ENCODE measurements around the gene ADAP1. TPM values are rescaled to one million over a fixed set of nuclear protein-coding genes. Genes with fewer than 3 reads are reported as not detected.

The ADAP1 gene
- total RNA-seq, 1 experiment from 2014 or later: 34.0 TPM

DNA sequence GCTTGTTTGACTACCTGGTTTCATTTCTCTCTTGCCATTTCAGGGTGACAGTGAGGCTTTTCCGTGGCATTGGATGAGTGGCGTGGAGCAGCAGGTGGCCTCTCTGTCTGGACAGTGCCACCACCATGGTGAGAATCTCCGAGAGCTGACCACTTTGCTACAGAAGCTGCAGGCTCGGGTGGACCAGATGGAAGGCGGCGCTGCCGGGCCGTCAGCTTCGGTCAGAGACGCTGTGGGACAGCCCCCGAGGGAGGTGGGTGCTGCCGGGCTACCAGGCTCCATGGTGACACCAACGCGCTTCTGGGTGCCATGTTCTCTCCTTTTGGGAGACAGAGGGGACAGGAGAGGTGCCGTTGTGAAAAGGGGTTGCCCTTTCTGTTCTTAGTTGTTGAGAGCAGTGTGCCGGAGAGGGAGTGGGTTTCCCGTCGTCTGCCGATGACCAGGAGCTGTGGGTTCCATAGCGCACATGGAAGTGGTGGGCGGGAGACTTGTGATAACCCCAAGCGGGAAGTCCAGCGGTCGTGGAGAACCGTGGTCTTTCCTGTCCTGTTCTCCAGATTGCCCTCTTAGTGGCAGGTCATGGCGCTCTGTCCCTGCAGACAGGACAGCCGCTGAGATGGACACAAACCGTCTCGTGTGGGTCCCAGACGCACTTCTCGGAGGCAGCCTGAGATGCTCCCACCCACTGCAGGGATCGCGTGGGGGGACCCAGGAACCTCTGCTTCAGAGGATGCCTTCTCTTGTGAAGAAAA is 100.9 kb downstream of the ADAP1 start:
- ATAC-seq (no peak), DNase-seq (ENCODE audit: low read depth, low spot score) (no peak)
- H3K36me3 ChIP-seq (ENCODE audit: control insufficient read depth in 1 of 2, insufficient read depth in 2 of 2, low read length in 2 of 2): peaks cover 29 to 57% of the 10 kb centered on the region in 2 experiments
- no peaks in the 10 kb centered on the region for H3K4me1 ChIP-seq (ENCODE audit: control insufficient read depth in 1 of 2, insufficient read depth in 2 of 2, low read length in 2 of 2)
- ChIA-PET RAD21 (ENCODE audit: low non-redundant PET in 1 of 2, low total read pairs in 2 of 2, uncharacterized antibody in 2 of 2, unreplicated experiment in 2 of 2) (no interaction called here), POLR2A (no interaction called here), CTCF (no interaction called here)
- BruUV-seq (replicated peaks): no TSS peak
- H3K79me2 ChIP-seq (ENCODE audit: insufficient read depth, low read length): peaks cover 37% of the 10 kb centered on the region
- no peaks in the 10 kb centered on the region for H4K20me1 ChIP-seq (ENCODE audit: insufficient read depth)
- H3K27me3 ChIP-seq (ENCODE audit: insufficient read depth, low read length): no peaks in the 10 kb centered on the region
- no peak overlapping the region for H3K27ac ChIP-seq (ENCODE audit: low read depth, low read length)
- no peak overlapping the region for H2AFZ ChIP-seq (ENCODE audit: low read depth, low read length, poor library complexity, severe bottlenecking)
- intact Hi-C loops (cut with micrococcal nuclease): no loop called here
- no peak overlapping the region for H3K4me2 ChIP-seq (ENCODE audit: low read length)
- H3K4me3 ChIP-seq (replicated peaks in 1 of 2; ENCODE audit: low read depth in 1 of 2, low read length in 2 of 2): no peak overlapping the region
- H3K9me3 ChIP-seq (ENCODE audit: control insufficient read depth in 1 of 2, insufficient read depth in 1 of 2, low read depth in 1 of 2, low read length in 2 of 2): no peaks in the 10 kb centered on the region
- no peak overlapping the region for H3K9ac ChIP-seq (ENCODE audit: low read length)
- TF ChIP-seq EZH2phosphoT487 (IDR thresholded peaks at IDR 0.05; ENCODE audit: borderline replicate concordance): no peak
- H3K9me2 ChIP-seq (ENCODE audit: insufficient read depth): no peaks in the 10 kb centered on the region

DNA sequence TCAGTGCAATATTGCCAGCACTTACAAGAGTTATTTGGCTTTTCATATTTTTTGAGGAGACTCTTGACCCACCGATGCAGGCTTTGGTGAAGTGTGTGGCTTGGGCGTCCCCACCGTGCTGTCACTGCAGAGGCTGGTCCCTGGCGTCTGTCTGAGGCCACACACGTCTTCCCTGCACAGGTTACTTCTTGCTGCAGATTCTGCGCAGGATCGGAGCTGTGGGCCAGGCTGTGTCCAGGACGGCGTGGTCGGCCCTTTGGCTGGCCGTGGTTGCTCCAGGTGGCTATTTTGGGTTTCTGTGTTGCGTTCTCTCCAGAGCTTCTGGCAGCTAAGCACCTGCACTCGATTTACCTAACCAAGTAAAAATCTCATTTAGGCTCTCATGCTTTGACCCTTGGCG is 103.3 kb downstream of the ADAP1 start:
- no peaks in the 10 kb centered on the region for H3K9me3 ChIP-seq (ENCODE audit: control insufficient read depth in 1 of 2, insufficient read depth in 1 of 2, low read depth in 1 of 2, low read length in 2 of 2)
- ChIA-PET POLR2A (no interaction called here), RAD21 (ENCODE audit: low non-redundant PET in 1 of 2, low total read pairs in 2 of 2, uncharacterized antibody in 2 of 2, unreplicated experiment in 2 of 2) (no interaction called here), CTCF (interaction anchor here (1.0 kb wide), 1 partner anchor 15 kb away, joined by 3 read pairs; no protein-coding TSS in a partner anchor)
- H3K4me1 ChIP-seq (ENCODE audit: control insufficient read depth in 1 of 2, insufficient read depth in 2 of 2, low read length in 2 of 2): peaks cover 3 to 4% of the 10 kb centered on the region in 2 experiments; a peak in 2 of 4 replicates
- H3K4me3 ChIP-seq (replicated peaks in 1 of 2; ENCODE audit: low read depth in 1 of 2, low read length in 2 of 2): no peak overlapping the region
- H3K79me2 ChIP-seq (ENCODE audit: insufficient read depth, low read length): peaks cover 54% of the 10 kb centered on the region
- H4K20me1 ChIP-seq (ENCODE audit: insufficient read depth): no peaks in the 10 kb centered on the region
- no peak overlapping the region for H3K9ac ChIP-seq (ENCODE audit: low read length)
- no peak overlapping the region for H3K27ac ChIP-seq (ENCODE audit: low read depth, low read length)
- no TSS peak for BruUV-seq (replicated peaks)
- H3K27me3 ChIP-seq (ENCODE audit: insufficient read depth, low read length): no peaks in the 10 kb centered on the region
- peaks cover 27 to 46% of the 10 kb centered on the region in 2 experiments for H3K36me3 ChIP-seq (ENCODE audit: control insufficient read depth in 1 of 2, insufficient read depth in 2 of 2, low read length in 2 of 2)
- ATAC-seq (no peak), DNase-seq (ENCODE audit: low read depth, low spot score) (no peak)
- intact Hi-C loops (cut with micrococcal nuclease): no loop called here
- H3K4me2 ChIP-seq (ENCODE audit: low read length): no peak overlapping the region
- no peak overlapping the region for H2AFZ ChIP-seq (ENCODE audit: low read depth, low read length, poor library complexity, severe bottlenecking)
- H3K9me2 ChIP-seq (ENCODE audit: insufficient read depth): no peaks in the 10 kb centered on the region
- no peak for TF ChIP-seq EZH2phosphoT487 (IDR thresholded peaks at IDR 0.05; ENCODE audit: borderline replicate concordance)
- TF ChIP-seq ELF1 (IDR thresholded peaks at IDR 0.05; ENCODE audit: borderline replicate concordance, low read depth): no peak
- TF ChIP-seq ZFX (IDR thresholded peaks at IDR 0.05): no peak
- TF ChIP-seq, protein P1, sequence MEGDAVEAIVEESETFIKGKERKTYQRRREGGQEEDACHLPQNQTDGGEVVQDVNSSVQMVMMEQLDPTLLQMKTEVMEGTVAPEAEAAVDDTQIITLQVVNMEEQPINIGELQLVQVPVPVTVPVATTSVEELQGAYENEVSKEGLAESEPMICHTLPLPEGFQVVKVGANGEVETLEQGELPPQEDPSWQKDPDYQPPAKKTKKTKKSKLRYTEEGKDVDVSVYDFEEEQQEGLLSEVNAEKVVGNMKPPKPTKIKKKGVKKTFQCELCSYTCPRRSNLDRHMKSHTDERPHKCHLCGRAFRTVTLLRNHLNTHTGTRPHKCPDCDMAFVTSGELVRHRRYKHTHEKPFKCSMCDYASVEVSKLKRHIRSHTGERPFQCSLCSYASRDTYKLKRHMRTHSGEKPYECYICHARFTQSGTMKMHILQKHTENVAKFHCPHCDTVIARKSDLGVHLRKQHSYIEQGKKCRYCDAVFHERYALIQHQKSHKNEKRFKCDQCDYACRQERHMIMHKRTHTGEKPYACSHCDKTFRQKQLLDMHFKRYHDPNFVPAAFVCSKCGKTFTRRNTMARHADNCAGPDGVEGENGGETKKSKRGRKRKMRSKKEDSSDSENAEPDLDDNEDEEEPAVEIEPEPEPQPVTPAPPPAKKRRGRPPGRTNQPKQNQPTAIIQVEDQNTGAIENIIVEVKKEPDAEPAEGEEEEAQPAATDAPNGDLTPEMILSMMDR (IDR thresholded peaks at IDR 0.05 in 2 of 3, conservative IDR thresholded peaks at IDR 0.05 in 1 of 3; ENCODE audit: borderline replicate concordance in 1 of 3, insufficient read depth in 1 of 3, low read depth in 2 of 3, low read length in 2 of 3): no peak
- TF ChIP-seq, protein P2, sequence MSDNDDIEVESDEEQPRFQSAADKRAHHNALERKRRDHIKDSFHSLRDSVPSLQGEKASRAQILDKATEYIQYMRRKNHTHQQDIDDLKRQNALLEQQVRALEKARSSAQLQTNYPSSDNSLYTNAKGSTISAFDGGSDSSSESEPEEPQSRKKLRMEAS (IDR thresholded peaks at IDR 0.05): no peak
- TF ChIP-seq FOSL1 (IDR thresholded peaks at IDR 0.05; ENCODE audit: low read depth): no peak
- TF ChIP-seq, protein P3, sequence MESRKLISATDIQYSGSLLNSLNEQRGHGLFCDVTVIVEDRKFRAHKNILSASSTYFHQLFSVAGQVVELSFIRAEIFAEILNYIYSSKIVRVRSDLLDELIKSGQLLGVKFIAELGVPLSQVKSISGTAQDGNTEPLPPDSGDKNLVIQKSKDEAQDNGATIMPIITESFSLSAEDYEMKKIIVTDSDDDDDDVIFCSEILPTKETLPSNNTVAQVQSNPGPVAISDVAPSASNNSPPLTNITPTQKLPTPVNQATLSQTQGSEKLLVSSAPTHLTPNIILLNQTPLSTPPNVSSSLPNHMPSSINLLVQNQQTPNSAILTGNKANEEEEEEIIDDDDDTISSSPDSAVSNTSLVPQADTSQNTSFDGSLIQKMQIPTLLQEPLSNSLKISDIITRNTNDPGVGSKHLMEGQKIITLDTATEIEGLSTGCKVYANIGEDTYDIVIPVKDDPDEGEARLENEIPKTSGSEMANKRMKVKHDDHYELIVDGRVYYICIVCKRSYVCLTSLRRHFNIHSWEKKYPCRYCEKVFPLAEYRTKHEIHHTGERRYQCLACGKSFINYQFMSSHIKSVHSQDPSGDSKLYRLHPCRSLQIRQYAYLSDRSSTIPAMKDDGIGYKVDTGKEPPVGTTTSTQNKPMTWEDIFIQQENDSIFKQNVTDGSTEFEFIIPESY (IDR thresholded peaks at IDR 0.05; ENCODE audit: extremely low read depth, insufficient replicate concordance, low read length): no peak
- no peak for TF ChIP-seq SRF (IDR thresholded peaks at IDR 0.05; ENCODE audit: low read depth)
- no peak for TF ChIP-seq EZH2 (IDR thresholded peaks at IDR 0.05)
- TF ChIP-seq, protein P4, sequence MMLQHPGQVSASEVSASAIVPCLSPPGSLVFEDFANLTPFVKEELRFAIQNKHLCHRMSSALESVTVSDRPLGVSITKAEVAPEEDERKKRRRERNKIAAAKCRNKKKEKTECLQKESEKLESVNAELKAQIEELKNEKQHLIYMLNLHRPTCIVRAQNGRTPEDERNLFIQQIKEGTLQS (IDR thresholded peaks at IDR 0.05): no peak
- TF ChIP-seq POLR2AphosphoS5 (IDR thresholded peaks at IDR 0.05; ENCODE audit: low read depth, low read length): no peak
